OCI-LY3 (cell line): Measurements from ENCODE around the gene C10orf71.

ENCODE experiments used
- CTCF ChIP-seq: fragments of 200-600, 300-600 bp; sonication (generic); IDR thresholded peaks from 2 replicates; pipeline ENCODE4 v1.5.1; 2014; ENCODE audit warnings: antibody characterized with exemption, low read length, low read depth
- EZH2phosphoT487 ChIP-seq: fragments of 200-600 bp; shearing (Covaris generic); IDR thresholded peaks from 2 replicates; pipeline ENCODE4 v1.6.1; 2018; ENCODE audit warnings: antibody characterized with exemption, mixed run types, low read depth

GRCh38 chr10:49359349-49360270 is 60.6 kb downstream of the C10orf71 start:
- TF ChIP-seq CTCF: no peak
- no peak for TF ChIP-seq EZH2phosphoT487
